OCI-LY3 (cell line): ENCODE data around the gene FAM222B.

Experiments
- H2AFZ ChIP-seq: fragments of 200-600, 300-600 bp; shearing (Covaris generic); 2 replicates; pipeline ENCODE4 v1.6.0; 2014; ENCODE audit warnings: antibody characterized with exemption, low read depth, low read length
- H3K27ac ChIP-seq: fragments of 200-600, 300-600 bp; sonication (generic); 2 replicates; pipeline ENCODE4 v1.5.1; 2014; ENCODE audit warnings: mild to moderate bottlenecking, low read length, moderate library complexity, mixed read lengths
- H3K27me3 ChIP-seq: fragments of 200-600, 300-600 bp; sonication (generic); 2 replicates; pipeline ENCODE4 v1.6.1; 2014; ENCODE audit warnings: low read depth, low read length, mixed read lengths
- H3K36me3 ChIP-seq: fragments of 200-600, 300-600 bp; sonication (generic); replicated peaks from 2 replicates; pipeline ENCODE3; 2014; ENCODE audit warnings: low read depth, low read length, mixed read lengths
- H3K4me1 ChIP-seq: fragments of 300-600, 200-600 bp; sonication (generic); 2 replicates; pipeline ENCODE4 v1.6.1; 2014; ENCODE audit warnings: low read length, mixed read lengths
- H3K4me2 ChIP-seq: fragments of 200-600, 300-600 bp; sonication (generic); 2 replicates; pipeline ENCODE4 v1.6.1; 2014; ENCODE audit warnings: low read length, mixed read lengths
- H3K4me3 ChIP-seq: fragments of 300-600, 200-600 bp; sonication (generic); 2 replicates; pipeline ENCODE4 v1.5.1; 2014; ENCODE audit warnings: antibody characterized with exemption, mild to moderate bottlenecking, low read length, moderate library complexity
- H3K79me2 ChIP-seq: fragments of 300-600, 200-600 bp; shearing (Covaris generic); 2 replicates; pipeline ENCODE4 v1.6.1; 2014; ENCODE audit warnings: mild to moderate bottlenecking, low read length, mixed read lengths
- H3K9ac ChIP-seq: fragments of 300-600, 200-600 bp; shearing (Covaris generic); 2 replicates; pipeline ENCODE4 v1.6.0; 2014; ENCODE audit warnings: mild to moderate bottlenecking, low read length, moderate library complexity
- H3K9me3 ChIP-seq: fragments of 200-600, 300-600 bp; shearing (Covaris generic); 2 replicates; pipeline ENCODE4 v1.6.1; 2014; ENCODE audit warnings: low read length, mixed read lengths; ENCODE audit not compliant: insufficient read depth
- H4K20me1 ChIP-seq: fragments of 200-600, 300-600 bp; sonication (generic); 2 replicates; pipeline ENCODE4 v1.6.1; 2016; ENCODE audit warnings: low read length, mixed read lengths; ENCODE audit not compliant: insufficient read depth
- CTCF ChIP-seq: fragments of 200-600, 300-600 bp; sonication (generic); IDR thresholded peaks from 2 replicates; pipeline ENCODE4 v1.5.1; 2014; ENCODE audit warnings: antibody characterized with exemption, low read length, low read depth
- EZH2phosphoT487 ChIP-seq: fragments of 200-600 bp; shearing (Covaris generic); IDR thresholded peaks from 2 replicates; pipeline ENCODE4 v1.6.1; 2018; ENCODE audit warnings: antibody characterized with exemption, mixed run types, low read depth

The FAM222B gene

GRCh38 chr17:28828294-28829040 is 14.1 kb downstream of the FAM222B start:
- no peak overlapping the region for H3K4me3 ChIP-seq
- H4K20me1 ChIP-seq = no peaks in the 10 kb centered on the region
- TF ChIP-seq CTCF (no peak), EZH2phosphoT487 (no peak)
- no peak overlapping the region for H2AFZ ChIP-seq
- no peak overlapping the region for H3K27ac ChIP-seq
- no peaks in the 10 kb centered on the region for H3K4me1 ChIP-seq
- H3K36me3 ChIP-seq = peaks cover 6% of the 10 kb centered on the region
- no peak overlapping the region for H3K9ac ChIP-seq
- no peaks in the 10 kb centered on the region for H3K27me3 ChIP-seq
- peaks cover 31% of the 10 kb centered on the region for H3K79me2 ChIP-seq
- no peaks in the 10 kb centered on the region for H3K9me3 ChIP-seq
- no peak overlapping the region for H3K4me2 ChIP-seq

- H3K27ac ChIP-seq = no peak overlapping the region
- peaks cover 37% of the 10 kb centered on the region for H3K79me2 ChIP-seq
- no peaks in the 10 kb centered on the region for H3K27me3 ChIP-seq
- no peaks in the 10 kb centered on the region for H3K9me3 ChIP-seq
- TF ChIP-seq CTCF (no peak), EZH2phosphoT487 (no peak)
- peaks cover 6% of the 10 kb centered on the region for H3K36me3 ChIP-seq
- no peaks in the 10 kb centered on the region for H3K4me1 ChIP-seq
- H2AFZ ChIP-seq = no peak overlapping the region
- no peak overlapping the region for H3K4me3 ChIP-seq
- H4K20me1 ChIP-seq = no peaks in the 10 kb centered on the region
- H3K9ac ChIP-seq = no peak overlapping the region
- no peak overlapping the region for H3K4me2 ChIP-seq
Measured at GRCh38 chr17:28827672-28828071, 14.9 kb downstream of the FAM222B start.

GRCh38 chr17:28819582-28819981 is 23.0 kb downstream of the FAM222B start:
- Histone ChIP-seq H3K4me2 (no peak overlapping the region), H3K4me1 (no peaks in the 10 kb centered on the region), H3K36me3 (peaks cover 3% of the 10 kb centered on the region), H2AFZ (no peak overlapping the region), H4K20me1 (no peaks in the 10 kb centered on the region), H3K9me3 (no peaks in the 10 kb centered on the region), H3K4me3 (no peak overlapping the region), H3K27me3 (no peaks in the 10 kb centered on the region), H3K27ac (no peak overlapping the region), H3K9ac (no peak overlapping the region), H3K79me2 (peaks cover 68% of the 10 kb centered on the region)
- TF ChIP-seq CTCF (no peak), EZH2phosphoT487 (no peak)

- H4K20me1 ChIP-seq = no peaks in the 10 kb centered on the region
- no peaks in the 10 kb centered on the region for H3K9me3 ChIP-seq
- no peaks in the 10 kb centered on the region for H3K4me1 ChIP-seq
- H3K79me2 ChIP-seq = peaks cover 71% of the 10 kb centered on the region
- H3K4me3 ChIP-seq = no peak overlapping the region
- no peak overlapping the region for H2AFZ ChIP-seq
- no peak overlapping the region for H3K9ac ChIP-seq
- H3K4me2 ChIP-seq = no peak overlapping the region
- peaks cover 3% of the 10 kb centered on the region for H3K36me3 ChIP-seq
- TF ChIP-seq CTCF (no peak), EZH2phosphoT487 (no peak)
- no peaks in the 10 kb centered on the region for H3K27me3 ChIP-seq
- H3K27ac ChIP-seq = no peak overlapping the region
Measured at GRCh38 chr17:28818819-28819221, 23.8 kb downstream of the FAM222B start.
